ENCODE measurements around the gene AQP10. TPM values are rescaled to one million over a fixed set of nuclear protein-coding genes. Genes with fewer than 3 reads are reported as not detected.

AQP10 gene
- total RNA-seq, 4 donors from 2014 or later = 0.21 TPM; not detected in 3

- 87 to 92% methylated on average over 17 to 21 of the region's 27 CpGs for WGBS, 2 donors
- TF ChIP-seq CTCF (IDR thresholded peaks at IDR 0.05) (no peak), EP300 (IDR thresholded peaks at IDR 0.05) (no peak), POLR2A (IDR thresholded peaks at IDR 0.05) (no peak)
- no peak for DNase-seq (ENCODE audit: low spot score in 2 of 2)
- no peaks in the 10 kb centered on the region for H3K9me3 ChIP-seq
- no peak overlapping the region for H3K27ac ChIP-seq
- H3K4me3 ChIP-seq = no peak overlapping the region
- H3K27me3 ChIP-seq = no peaks in the 10 kb centered on the region
- peaks cover 4 to 61% (median 27%) of the 10 kb centered on the region in 3 donors for H3K36me3 ChIP-seq
- H3K4me1 ChIP-seq = peaks cover 0 to 18% (median 12%) of the 10 kb centered on the region in 4 donors
Observed at GRCh38 chr1:154348429-154349076, 27.7 kb downstream of the AQP10 start.

- DNase-seq (ENCODE audit: low spot score in 2 of 2) = no peak
- 76 to 86% methylated on average over 7 of the region's 7 CpGs for WGBS, 2 donors
- H3K27ac ChIP-seq = no peak overlapping the region
- TF ChIP-seq POLR2A (IDR thresholded peaks at IDR 0.05) = no peak
- H3K9me3 ChIP-seq = no peaks in the 10 kb centered on the region
- H3K4me1 ChIP-seq = peaks cover 0 to 24% (median 15%) of the 10 kb centered on the region in 4 donors
- H3K27me3 ChIP-seq = no peaks in the 10 kb centered on the region
- peaks cover 1 to 56% (median 21%) of the 10 kb centered on the region in 3 donors for H3K36me3 ChIP-seq
- H3K4me3 ChIP-seq = no peak overlapping the region
Observed at GRCh38 chr1:154349121-154349520, 28.2 kb downstream of the AQP10 start.

- Histone ChIP-seq H3K27ac (no peak overlapping the region), H3K36me3 (peaks cover 0 to 43% (median 14%) of the 10 kb centered on the region in 3 donors), H3K27me3 (no peaks in the 10 kb centered on the region), H3K4me1 (peaks cover 0 to 31% (median 15%) of the 10 kb centered on the region in 4 donors), H3K4me3 (no peak overlapping the region), H3K9me3 (no peaks in the 10 kb centered on the region)
- TF ChIP-seq EP300 (IDR thresholded peaks at IDR 0.05) (no peak), POLR2A (IDR thresholded peaks at IDR 0.05) (no peak), CTCF (IDR thresholded peaks at IDR 0.05) (no peak)
- WGBS, 2 donors = 69 to 75% methylated on average over 4 of the region's 4 CpGs
- no peak for DNase-seq (ENCODE audit: low spot score in 2 of 2)
Observed at GRCh38 chr1:154350383-154350782, 29.5 kb downstream of the AQP10 start.

GRCh38 chr1:154351363-154352068 is 30.6 kb downstream of the AQP10 start:
- H3K27me3 ChIP-seq = no peaks in the 10 kb centered on the region
- WGBS, 2 donors = 70 to 71% methylated on average over 14 of the region's 14 CpGs
- no peaks in the 10 kb centered on the region for H3K9me3 ChIP-seq
- H3K4me1 ChIP-seq = peaks cover 0 to 31% (median 15%) of the 10 kb centered on the region in 4 donors
- TF ChIP-seq EP300 (IDR thresholded peaks at IDR 0.05) (no peak), CTCF (IDR thresholded peaks at IDR 0.05) (no peak), POLR2A (IDR thresholded peaks at IDR 0.05) (no peak)
- H3K27ac ChIP-seq = peak overlapping the region in 3 of 4 donors; percentile 38 to 81 (median 42)
- DNase-seq (ENCODE audit: low spot score in 2 of 2) = no peak
- H3K4me3 ChIP-seq = no peak overlapping the region
- peaks cover 0 to 32% (median 4%) of the 10 kb centered on the region in 3 donors for H3K36me3 ChIP-seq

GRCh38 chr1:154352245-154352580 is 31.3 kb downstream of the AQP10 start:
- H3K27ac ChIP-seq = peak overlapping the region; percentile 42 to 81 (median 55)
- TF ChIP-seq EP300 (IDR thresholded peaks at IDR 0.05) (no peak), POLR2A (IDR thresholded peaks at IDR 0.05) (no peak), CTCF (IDR thresholded peaks at IDR 0.05) (no peak)
- peaks cover 0 to 31% (median 15%) of the 10 kb centered on the region in 4 donors for H3K4me1 ChIP-seq
- no peaks in the 10 kb centered on the region for H3K27me3 ChIP-seq
- no peaks in the 10 kb centered on the region for H3K9me3 ChIP-seq
- DNase-seq (ENCODE audit: low spot score in 2 of 2) = no peak
- peak overlapping the region; percentile 27 to 52 (median 36) for H3K4me3 ChIP-seq
- WGBS, 2 donors = 23 to 25% methylated on average over 9 of the region's 9 CpGs
- H3K36me3 ChIP-seq = peaks cover 0 to 25% (median 3%) of the 10 kb centered on the region in 3 donors
